ENCODE measurements around the gene PTPRD. TPM values are rescaled to one million over a fixed set of nuclear protein-coding genes. Genes with fewer than 3 reads are reported as not detected.
"Not testable (repeated sequence)": the region's sequence is repeated elsewhere in the genome, so short reads cannot be mapped to it uniquely, and the experiment has no call there.

PTPRD gene
- total RNA-seq, 1 donor from 2014 or later, result 15.6 TPM

DNA sequence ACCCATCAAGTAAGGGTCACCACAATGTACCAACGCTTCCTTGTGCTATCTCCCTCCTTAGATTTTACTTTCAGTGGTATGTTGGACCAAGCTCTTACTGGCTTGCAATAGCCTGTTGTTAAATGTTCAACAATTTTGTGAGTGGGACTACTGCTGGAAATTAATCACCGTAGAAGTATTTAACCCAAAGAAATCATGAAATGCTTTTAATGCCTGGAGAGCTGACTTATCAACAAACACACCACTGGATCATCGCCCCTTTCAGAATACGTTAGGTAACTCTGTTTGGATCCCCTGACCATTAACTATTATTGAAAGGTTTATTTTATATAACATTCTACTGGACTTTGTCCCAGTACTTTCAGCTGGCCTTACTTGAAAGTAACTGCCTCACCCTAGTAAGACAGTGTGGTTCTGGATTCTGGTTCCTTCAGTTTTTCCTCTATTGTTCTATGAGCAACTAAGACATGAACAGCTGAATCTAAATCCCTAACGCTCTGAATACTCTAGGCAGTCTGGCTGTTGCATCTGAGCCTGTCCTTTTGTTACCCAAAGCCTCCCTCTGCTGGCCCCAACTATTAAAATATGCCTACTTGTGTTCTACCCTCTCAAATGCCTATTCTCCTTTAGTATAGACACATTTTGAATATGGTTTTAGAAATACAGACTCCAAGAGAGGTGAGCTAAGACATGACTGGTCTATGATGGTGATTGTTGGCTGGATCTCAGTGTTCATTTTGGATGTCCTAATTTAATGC lies 1609.8 kb downstream of the PTPRD start:
- intact Hi-C loops (cut with micrococcal nuclease), result loop anchor here (10.0 kb wide), 1 partner anchor 518 kb away; no protein-coding TSS in a partner anchor
- no peak for DNase-seq
- no peaks in the 10 kb centered on the region for H3K36me3 ChIP-seq
- no peaks in the 10 kb centered on the region for H3K4me1 ChIP-seq
- peaks cover 16% of the 10 kb centered on the region for H3K9me3 ChIP-seq (replicated peaks)
- TF ChIP-seq, protein P1, sequence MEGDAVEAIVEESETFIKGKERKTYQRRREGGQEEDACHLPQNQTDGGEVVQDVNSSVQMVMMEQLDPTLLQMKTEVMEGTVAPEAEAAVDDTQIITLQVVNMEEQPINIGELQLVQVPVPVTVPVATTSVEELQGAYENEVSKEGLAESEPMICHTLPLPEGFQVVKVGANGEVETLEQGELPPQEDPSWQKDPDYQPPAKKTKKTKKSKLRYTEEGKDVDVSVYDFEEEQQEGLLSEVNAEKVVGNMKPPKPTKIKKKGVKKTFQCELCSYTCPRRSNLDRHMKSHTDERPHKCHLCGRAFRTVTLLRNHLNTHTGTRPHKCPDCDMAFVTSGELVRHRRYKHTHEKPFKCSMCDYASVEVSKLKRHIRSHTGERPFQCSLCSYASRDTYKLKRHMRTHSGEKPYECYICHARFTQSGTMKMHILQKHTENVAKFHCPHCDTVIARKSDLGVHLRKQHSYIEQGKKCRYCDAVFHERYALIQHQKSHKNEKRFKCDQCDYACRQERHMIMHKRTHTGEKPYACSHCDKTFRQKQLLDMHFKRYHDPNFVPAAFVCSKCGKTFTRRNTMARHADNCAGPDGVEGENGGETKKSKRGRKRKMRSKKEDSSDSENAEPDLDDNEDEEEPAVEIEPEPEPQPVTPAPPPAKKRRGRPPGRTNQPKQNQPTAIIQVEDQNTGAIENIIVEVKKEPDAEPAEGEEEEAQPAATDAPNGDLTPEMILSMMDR (IDR thresholded peaks at IDR 0.05; ENCODE audit: borderline replicate concordance), result peak; percentile 54
- H3K27me3 ChIP-seq (ENCODE audit: low read depth), result no peaks in the 10 kb centered on the region
- H3K4me3 ChIP-seq, result no peak overlapping the region
- no peak overlapping the region for H3K27ac ChIP-seq (replicated peaks)

DNA sequence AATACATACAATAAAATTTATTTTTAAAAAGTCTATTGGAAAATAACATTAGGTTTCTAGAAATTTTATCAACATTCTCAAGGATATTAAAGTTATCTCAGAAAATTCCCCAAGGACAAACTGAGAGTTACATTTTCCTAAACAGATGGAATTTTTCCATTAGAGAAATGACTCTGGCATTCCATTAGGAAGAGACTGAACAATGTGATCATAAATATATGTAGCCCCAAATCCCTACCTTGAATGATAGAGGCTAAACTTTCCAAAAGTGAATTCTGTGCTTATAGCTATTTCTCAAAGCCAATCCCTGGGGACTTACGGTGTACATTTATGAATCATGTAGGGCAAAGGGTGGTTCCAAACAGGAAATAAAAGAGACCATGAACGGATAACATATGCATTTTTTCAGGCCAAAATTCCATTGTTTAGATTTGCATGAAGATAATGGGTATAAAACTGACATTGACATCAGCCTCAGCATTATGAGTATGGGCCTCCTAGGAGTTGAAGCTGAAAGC lies 1632.2 kb downstream of the PTPRD start:
- intact Hi-C loops (cut with micrococcal nuclease), result no loop called here
- H3K27ac ChIP-seq (replicated peaks), result no peak overlapping the region
- H3K9me3 ChIP-seq (replicated peaks), result no peaks in the 10 kb centered on the region
- H3K4me3 ChIP-seq, result no peak overlapping the region
- no peak for DNase-seq
- no peaks in the 10 kb centered on the region for H3K4me1 ChIP-seq
- TF ChIP-seq, protein P1 (IDR thresholded peaks at IDR 0.05; ENCODE audit: borderline replicate concordance), result no peak
- H3K27me3 ChIP-seq (ENCODE audit: low read depth), result no peaks in the 10 kb centered on the region
- H3K36me3 ChIP-seq, result no peaks in the 10 kb centered on the region

DNA sequence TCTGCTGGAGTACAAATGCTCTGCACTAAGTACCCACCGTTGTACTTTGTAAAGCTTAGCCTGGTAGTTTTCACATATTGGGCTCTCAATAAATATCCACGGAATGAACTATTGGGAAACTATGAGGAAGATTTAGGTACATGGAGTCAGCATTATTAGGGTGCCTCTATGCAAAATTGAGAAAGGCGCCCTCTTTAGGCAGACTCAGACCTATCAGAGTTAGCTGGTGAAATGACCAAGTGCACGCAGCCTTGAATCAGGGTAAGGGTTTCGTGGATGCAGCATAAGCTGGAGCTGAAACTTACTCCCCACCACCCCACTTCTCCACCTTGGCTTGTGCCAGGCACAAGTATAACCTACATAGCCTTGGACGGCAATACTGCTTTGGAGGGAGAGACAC lies 1634.5 kb downstream of the PTPRD start:
- Histone ChIP-seq H3K27me3 (ENCODE audit: low read depth) (no peaks in the 10 kb centered on the region), H3K4me3 (no peak overlapping the region), H3K4me1 (no peaks in the 10 kb centered on the region), H3K27ac (replicated peaks) (no peak overlapping the region), H3K9me3 (replicated peaks) (no peaks in the 10 kb centered on the region), H3K36me3 (no peaks in the 10 kb centered on the region)
- DNase-seq, result no peak
- intact Hi-C loops (cut with micrococcal nuclease), result no loop called here
- TF ChIP-seq, protein P1 (IDR thresholded peaks at IDR 0.05; ENCODE audit: borderline replicate concordance), result no peak

DNA sequence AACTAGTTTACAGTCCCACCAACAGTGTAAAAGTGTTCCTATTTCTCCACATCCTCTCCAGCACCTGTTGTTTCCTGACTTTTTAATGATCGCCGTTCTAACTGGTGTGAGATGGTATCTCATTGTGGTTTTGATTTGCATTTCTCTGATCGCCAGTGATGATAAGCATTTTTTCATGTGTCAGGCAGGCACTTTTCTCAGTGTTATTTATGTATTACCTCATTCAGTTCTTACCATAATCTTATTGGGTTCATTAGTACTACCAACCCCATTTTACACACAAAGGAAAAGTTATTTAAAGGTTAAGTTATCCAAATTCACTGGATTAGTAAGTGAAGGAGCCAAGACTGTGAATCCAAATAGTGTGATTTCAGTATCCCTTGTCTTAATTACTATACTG lies 1644.5 kb downstream of the PTPRD start:
- DNase-seq; H3K9me3 ChIP-seq (replicated peaks); H3K27me3 ChIP-seq (ENCODE audit: low read depth); intact Hi-C loops (cut with micrococcal nuclease); H3K27ac ChIP-seq (replicated peaks); H3K4me1 ChIP-seq; H3K36me3 ChIP-seq; H3K4me3 ChIP-seq: not testable (repeated sequence)

DNA sequence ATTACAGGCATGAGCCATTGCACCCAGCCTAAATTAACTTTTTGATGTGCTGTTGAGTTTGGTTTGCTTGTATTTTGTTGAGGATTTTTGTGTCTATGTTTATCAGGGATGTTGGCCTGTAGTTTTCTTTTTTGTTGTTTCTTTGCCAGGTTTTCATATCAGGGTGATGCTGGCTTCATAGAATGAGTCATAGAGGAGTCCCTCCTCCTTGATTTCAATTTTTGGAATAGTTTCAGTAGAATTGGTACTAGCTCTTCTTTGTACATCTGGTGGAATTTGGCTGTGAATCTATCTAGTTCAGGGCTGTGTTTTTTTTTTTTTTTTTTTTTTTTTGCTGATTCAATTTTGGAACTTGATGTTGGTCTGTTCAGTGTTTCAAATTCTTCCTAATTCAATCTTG lies 1648.9 kb downstream of the PTPRD start:
- Histone ChIP-seq H3K4me1 (peaks cover 19% of the 10 kb centered on the region), H3K27me3 (ENCODE audit: low read depth) (no peaks in the 10 kb centered on the region), H3K36me3 (no peaks in the 10 kb centered on the region), H3K9me3 (replicated peaks) (peaks cover 5% of the 10 kb centered on the region), H3K27ac (replicated peaks) (no peak overlapping the region), H3K4me3 (no peak overlapping the region)
- DNase-seq, result no peak
- TF ChIP-seq, protein P1 (IDR thresholded peaks at IDR 0.05; ENCODE audit: borderline replicate concordance), result no peak
- intact Hi-C loops (cut with micrococcal nuclease), result no loop called here

DNA sequence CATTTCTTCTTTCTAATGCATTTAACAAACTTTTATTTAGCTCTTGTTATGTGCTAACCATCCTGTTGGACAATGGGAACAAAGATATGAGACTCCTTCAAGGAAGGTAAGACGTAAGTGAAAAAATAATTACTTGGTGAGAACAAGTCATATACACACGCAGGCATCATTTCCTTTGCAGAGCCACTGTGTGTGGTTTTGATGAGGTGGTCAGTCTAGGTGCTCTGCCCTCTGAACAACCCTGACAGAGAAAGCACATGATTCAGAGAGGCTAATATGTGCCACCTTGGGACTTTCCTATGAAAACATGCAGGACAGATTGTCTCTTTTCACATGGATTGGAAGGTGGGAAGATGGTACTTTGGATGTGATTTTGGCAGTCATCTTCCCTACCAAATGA lies 1650.7 kb downstream of the PTPRD start:
- H3K4me3 ChIP-seq, result no peak overlapping the region
- peaks cover 5% of the 10 kb centered on the region for H3K9me3 ChIP-seq (replicated peaks)
- no peaks in the 10 kb centered on the region for H3K36me3 ChIP-seq
- H3K27ac ChIP-seq (replicated peaks), result peak overlapping the region; percentile 78
- H3K27me3 ChIP-seq (ENCODE audit: low read depth), result no peaks in the 10 kb centered on the region
- intact Hi-C loops (cut with micrococcal nuclease), result no loop called here
- TF ChIP-seq, protein P1 (IDR thresholded peaks at IDR 0.05; ENCODE audit: borderline replicate concordance), result no peak
- H3K4me1 ChIP-seq, result peaks cover 24% of the 10 kb centered on the region
- DNase-seq, result no peak
